ENCODE results near the gene SLC39A2. TPM values are rescaled to one million over a fixed set of nuclear protein-coding genes. Genes with fewer than 3 reads are reported as not detected.

SLC39A2 gene
- total and polyA plus RNA-seq, 9 of the 15 experiments (the other 6 are each of a cell fraction or from before 2014, with no cell fraction given): 0.06 to 0.09 TPM; not detected in 7

DNA sequence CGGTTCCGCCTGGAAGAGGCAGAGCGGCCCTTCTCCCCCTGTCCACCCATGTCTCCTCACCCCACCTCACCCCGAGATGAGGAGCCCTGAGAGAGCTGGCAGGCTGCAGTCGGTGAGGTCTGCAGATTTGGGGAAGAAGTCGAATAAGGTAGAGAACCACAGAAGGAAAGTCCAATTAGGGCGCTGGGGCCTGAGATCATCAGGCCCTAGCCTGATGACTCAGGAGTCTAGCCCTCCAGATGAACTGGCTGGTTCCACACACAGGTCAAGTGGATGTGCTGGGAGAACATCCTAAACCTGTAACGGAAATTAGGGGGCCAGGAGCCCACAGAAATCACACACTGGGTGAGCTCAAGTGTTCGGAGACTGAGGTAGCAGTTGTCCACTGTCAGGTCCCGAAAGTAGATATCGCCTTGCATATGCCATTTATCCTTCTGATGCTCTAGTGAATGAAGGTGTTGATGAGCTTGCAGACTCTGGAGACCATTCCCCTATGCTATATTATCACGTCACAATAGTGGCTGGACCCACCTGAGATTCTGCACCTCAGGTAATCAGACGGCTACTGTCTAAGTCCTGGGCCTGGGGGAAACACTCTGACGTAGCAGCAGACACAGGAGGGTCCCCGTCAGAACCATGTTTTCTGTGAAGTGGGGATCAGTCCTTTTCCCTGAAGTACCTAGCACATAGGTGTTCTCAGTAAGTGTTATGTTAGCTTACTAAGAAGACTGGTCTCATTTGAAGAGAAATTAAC is 10.2 kb upstream of the SLC39A2 start:
- Histone ChIP-seq H4K20me1 (replicated peaks; ENCODE audit: control insufficient read depth, insufficient read depth, low read length) (no peaks in the 10 kb centered on the region), H3K9me1 (ENCODE audit: control insufficient read depth, insufficient read depth, low read length) (no peaks in the 10 kb centered on the region), H3K4me3 (no peak overlapping the region), H3K4me2 (ENCODE audit: insufficient read depth, low read length) (peak overlapping the region; percentile 92), H3K36me3 (ENCODE audit: control insufficient read depth, insufficient read depth, low read length) (peaks cover 22% of the 10 kb centered on the region), H3K27ac (ENCODE audit: extremely low read depth, low read depth, low read length) (peak overlapping the region; percentile 79), H2AFZ (ENCODE audit: low read depth, low read length) (peak overlapping the region; percentile 66), H3K79me2 (ENCODE audit: control insufficient read depth, insufficient read depth, low read length) (peaks cover 23% of the 10 kb centered on the region), H3K9ac (ENCODE audit: insufficient read depth in 1 of 2, low read depth in 2 of 2, low read length in 2 of 2) (peak overlapping the region in 1 of 2 experiments; percentile 70; a peak in 3 of 4 replicates), H3K27me3 (ENCODE audit: control insufficient read depth in 2 of 2, insufficient read depth in 2 of 2, low read length in 2 of 2) (no peaks in the 10 kb centered on the region), H3K9me3 (replicated peaks; ENCODE audit: control insufficient read depth, insufficient read depth, low read depth, low read length) (no peaks in the 10 kb centered on the region), H3K4me1 (replicated peaks in 1 of 2; ENCODE audit: control insufficient read depth in 2 of 2, insufficient read depth in 2 of 2, low read length in 2 of 2) (peaks cover 7 to 10% of the 10 kb centered on the region in 2 experiments; a peak in 3 of 5 replicates)
- intact Hi-C loops (cut with micrococcal nuclease) (no loop called here), in situ Hi-C loops (cut with MboI) (no loop called here)
- TF ChIP-seq ZSCAN32 (CRISPR knock-in tag; IDR thresholded peaks at IDR 0.05): no peak
- no peak for TF ChIP-seq ZFP1 (CRISPR knock-in tag; IDR thresholded peaks at IDR 0.05)
- no peak for TF ChIP-seq MTA3 (IDR thresholded peaks at IDR 0.05; ENCODE audit: borderline replicate concordance)
- no peak for TF ChIP-seq HOXB6 (CRISPR knock-in tag; IDR thresholded peaks at IDR 0.05; ENCODE audit: borderline replicate concordance)
- no peak for TF ChIP-seq ELK1 (CRISPR knock-in tag; IDR thresholded peaks at IDR 0.05)
- TF ChIP-seq ZNF766 (CRISPR knock-in tag; conservative IDR thresholded peaks at IDR 0.05): no peak
- no peak for TF ChIP-seq ERF (CRISPR knock-in tag; IDR thresholded peaks at IDR 0.05)
- no peak for TF ChIP-seq TAF7 (tag; IDR thresholded peaks at IDR 0.05)
- no peak for TF ChIP-seq THAP12 (CRISPR knock-in tag; IDR thresholded peaks at IDR 0.05)
- TF ChIP-seq ZNF140 (CRISPR knock-in tag; IDR thresholded peaks at IDR 0.05): no peak
- no peak for TF ChIP-seq ATF7 (IDR thresholded peaks at IDR 0.05)
- no peak for TF ChIP-seq SAP30 (IDR thresholded peaks at IDR 0.05; ENCODE audit: borderline replicate concordance, insufficient read depth, low read depth, low read length, poor library complexity, severe bottlenecking)
- TF ChIP-seq TEAD1 (CRISPR knock-in tag; IDR thresholded peaks at IDR 0.05): no peak
- no peak for TF ChIP-seq DEAF1 (CRISPR knock-in tag; IDR thresholded peaks at IDR 0.05)
- TF ChIP-seq BDP1 (IDR thresholded peaks at IDR 0.05; ENCODE audit: insufficient read depth, insufficient read length): no peak
- TF ChIP-seq SMARCA5 (IDR thresholded peaks at IDR 0.05): no peak
- TF ChIP-seq MECOM (CRISPR knock-in tag; IDR thresholded peaks at IDR 0.05): no peak
- no peak for TF ChIP-seq TGIF2 (CRISPR knock-in tag; IDR thresholded peaks at IDR 0.05)
- TF ChIP-seq TCF3 (CRISPR knock-in tag; IDR thresholded peaks at IDR 0.05): no peak
- WGBS (ENCODE audit: insufficient coverage, low coverage, missing lambda C conversion rate): 71% methylated on average over 10 of the region's 15 CpGs
- CTCF ChIA-PET (ENCODE audit: low intra/inter-chr PET ratio): no interaction called here
- POLR2A ChIA-PET: no interaction called here
- TSS peak; percentile 95 for BruUV-seq (replicated peaks)
- FAIRE-seq: no peak
- no peak for ATAC-seq
- no peak for DNase-seq (ENCODE audit: extremely low read depth in 1 of 4, low spot score in 3 of 4)

Measured in K562 (cell line).